Omental fat pad (tissue), 4 donors: Measurements from ENCODE around the gene CABP2. TPM values are rescaled to one million over a fixed set of nuclear protein-coding genes. Genes with fewer than 3 reads are reported as not detected.

Experiments
- ATAC-seq: fragments of 150-250 bp; one replicate; pipeline ENCODE4 v1.9.1; 2016; ENCODE audit warnings: mild to moderate bottlenecking, moderate library complexity; ENCODE audit not compliant: low FRiP score
- DNase-seq: peaks from one replicate; pipeline ENCODE4 v3.0.0-alpha.2; 2019; ENCODE audit warnings: low spot score
- total RNA-seq, 4 donors: library from RNA; depleted of rRNA; stranded (reverse); fragments of >200 nt; gene quantifications; one replicate each; pipeline ENCODE4 v1.1.0, GENCODE V29; 2016
- TF ChIP-seq, protein P1 (sequence below), 3 donors: fragments of 450-650 bp; IDR thresholded peaks; one replicate each; pipeline ENCODE4 v1.5.1; 2016 to 2017; ENCODE audit warnings: antibody characterized with exemption in 3 of 3, mild to moderate bottlenecking in 3 of 3, moderate library complexity in 2 of 3

CABP2 gene
- total RNA-seq, 4 donors from 2014 or later = not detected

GRCh38 chr11:67538306-67538705 lies 15.1 kb upstream of the CABP2 start:
- ATAC-seq = no peak
- no peak for DNase-seq
- TF ChIP-seq, protein P1, sequence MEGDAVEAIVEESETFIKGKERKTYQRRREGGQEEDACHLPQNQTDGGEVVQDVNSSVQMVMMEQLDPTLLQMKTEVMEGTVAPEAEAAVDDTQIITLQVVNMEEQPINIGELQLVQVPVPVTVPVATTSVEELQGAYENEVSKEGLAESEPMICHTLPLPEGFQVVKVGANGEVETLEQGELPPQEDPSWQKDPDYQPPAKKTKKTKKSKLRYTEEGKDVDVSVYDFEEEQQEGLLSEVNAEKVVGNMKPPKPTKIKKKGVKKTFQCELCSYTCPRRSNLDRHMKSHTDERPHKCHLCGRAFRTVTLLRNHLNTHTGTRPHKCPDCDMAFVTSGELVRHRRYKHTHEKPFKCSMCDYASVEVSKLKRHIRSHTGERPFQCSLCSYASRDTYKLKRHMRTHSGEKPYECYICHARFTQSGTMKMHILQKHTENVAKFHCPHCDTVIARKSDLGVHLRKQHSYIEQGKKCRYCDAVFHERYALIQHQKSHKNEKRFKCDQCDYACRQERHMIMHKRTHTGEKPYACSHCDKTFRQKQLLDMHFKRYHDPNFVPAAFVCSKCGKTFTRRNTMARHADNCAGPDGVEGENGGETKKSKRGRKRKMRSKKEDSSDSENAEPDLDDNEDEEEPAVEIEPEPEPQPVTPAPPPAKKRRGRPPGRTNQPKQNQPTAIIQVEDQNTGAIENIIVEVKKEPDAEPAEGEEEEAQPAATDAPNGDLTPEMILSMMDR (IDR thresholded peaks at IDR 0.05) = no peak

GRCh38 chr11:67535561-67535960 lies 12.3 kb upstream of the CABP2 start:
- ATAC-seq (no peak), DNase-seq (no peak)
- TF ChIP-seq, protein P1 (IDR thresholded peaks at IDR 0.05) = no peak

- TF ChIP-seq, protein P1 (IDR thresholded peaks at IDR 0.05) = no peak
- ATAC-seq = no peak
- DNase-seq = no peak
Observed at GRCh38 chr11:67534070-67534679, 10.9 kb upstream of the CABP2 start.

- no peak for DNase-seq
- TF ChIP-seq, protein P1 (IDR thresholded peaks at IDR 0.05) = no peak
- ATAC-seq = no peak
Observed at GRCh38 chr11:67532889-67533288, 9.6 kb upstream of the CABP2 start.

GRCh38 chr11:67530282-67530592 lies 7.0 kb upstream of the CABP2 start:
- TF ChIP-seq, protein P1 (IDR thresholded peaks at IDR 0.05) = no peak
- ATAC-seq = no peak
- no peak for DNase-seq

DNA sequence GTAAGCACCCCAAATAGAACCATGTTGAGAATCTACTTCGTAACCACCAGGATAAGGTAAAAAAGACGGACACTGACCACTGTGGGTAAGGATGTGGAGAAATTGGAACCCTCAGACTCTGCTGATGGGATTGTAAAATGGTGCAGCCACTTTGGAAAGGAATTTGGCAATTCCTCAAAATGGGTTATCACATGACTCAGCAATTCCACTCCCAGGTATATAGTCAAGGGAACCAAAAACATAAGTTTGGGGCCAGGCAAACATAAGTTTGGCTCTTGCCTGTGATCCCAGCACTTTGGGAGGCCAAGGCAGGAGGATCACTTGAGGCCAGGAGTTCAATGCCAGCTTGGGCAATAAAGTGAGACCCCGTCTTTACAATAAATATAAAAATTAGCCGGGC lies 5.1 kb upstream of the CABP2 start:
- ATAC-seq (no peak), DNase-seq (no peak)
- TF ChIP-seq, protein P1 (IDR thresholded peaks at IDR 0.05) = no peak

DNA sequence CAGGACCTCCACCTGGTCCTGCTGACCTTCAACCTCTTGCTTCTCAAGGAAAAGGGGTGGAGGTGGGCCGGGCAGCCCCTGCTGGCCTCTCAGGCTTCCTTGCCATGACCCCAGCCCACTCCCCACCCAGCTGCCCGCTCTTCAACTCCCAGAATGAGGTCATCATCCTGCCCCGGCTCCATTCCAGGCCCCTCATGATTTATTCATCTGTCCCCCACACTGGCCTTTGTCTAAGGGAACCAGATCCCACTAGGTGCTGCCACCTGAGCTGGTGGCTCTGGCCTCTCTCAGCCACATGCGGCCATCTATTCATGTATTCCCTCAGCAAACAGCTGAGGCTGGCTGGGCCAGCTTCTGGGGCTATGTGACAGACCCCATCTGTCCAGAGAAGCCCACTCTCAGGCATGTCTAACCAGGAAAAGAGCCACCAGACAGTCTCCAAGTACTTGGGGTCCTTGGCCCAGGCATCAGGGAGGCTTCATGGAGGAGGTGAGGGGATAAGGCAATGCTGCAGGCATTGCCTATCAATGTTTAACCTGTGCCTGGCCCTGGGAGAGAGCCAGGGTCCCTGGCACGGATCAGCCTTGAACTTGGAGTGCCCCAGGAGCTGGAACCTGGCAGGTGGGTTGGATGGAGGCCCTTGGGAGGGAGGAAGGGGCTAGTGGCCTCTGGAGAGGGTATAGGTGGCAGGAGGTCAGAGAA lies 2.2 kb upstream of the CABP2 start:
- DNase-seq (no peak), ATAC-seq (no peak)
- TF ChIP-seq, protein P1 (IDR thresholded peaks at IDR 0.05) = no peak
